Fibroblast of mammary gland (primary cell): Measurements from ENCODE around the gene NCK1.
"Not testable (repeated sequence)": the region's sequence is repeated elsewhere in the genome, so short reads cannot be mapped to it uniquely, and the experiment has no call there.

Experiments used
- DNase-seq: peaks from one replicate; pipeline ENCODE4 v3.0.0-alpha.2; 2010; ENCODE audit warnings: low read depth
- H3K4me3 ChIP-seq: 2 replicates; pipeline ENCODE4 v1.5.1; 2011; ENCODE audit warnings: low read depth, mild to moderate bottlenecking, low read length, moderate library complexity; ENCODE audit not compliant: control insufficient read depth
- CTCF ChIP-seq: conservative IDR thresholded peaks from 2 replicates; pipeline ENCODE4 v1.5.1; 2011; ENCODE audit warnings: low read depth, low read length, inconsistent platforms; ENCODE audit not compliant: control insufficient read depth, insufficient read depth

Gene NCK1

GRCh38 chr3:136959599-136959998 lies 97.6 kb downstream of the NCK1 start:
- TF ChIP-seq CTCF = no peak
- no peak overlapping the region for H3K4me3 ChIP-seq
- DNase-seq = no peak

- H3K4me3 ChIP-seq = no peak overlapping the region
- TF ChIP-seq CTCF = no peak
- peak; percentile 41 for DNase-seq
These were observed 99.1 kb downstream of the NCK1 start for GRCh38 chr3:136960838-136961836.

GRCh38 chr3:136962927-136963326 lies 100.9 kb downstream of the NCK1 start:
- no peak for TF ChIP-seq CTCF
- no peak overlapping the region for H3K4me3 ChIP-seq
- DNase-seq = no peak

GRCh38 chr3:136969539-136969938 lies 107.5 kb downstream of the NCK1 start:
- not testable (repeated sequence) for H3K4me3 ChIP-seq, DNase-seq

GRCh38 chr3:136973352-136973751 lies 111.3 kb downstream of the NCK1 start:
- TF ChIP-seq CTCF = no peak
- DNase-seq = no peak
- no peak overlapping the region for H3K4me3 ChIP-seq

- no peak overlapping the region for H3K4me3 ChIP-seq
- no peak for TF ChIP-seq CTCF
These were observed 112.7 kb downstream of the NCK1 start for GRCh38 chr3:136974670-136975069.

GRCh38 chr3:136979204-136979603 lies 117.2 kb downstream of the NCK1 start:
- no peak for DNase-seq
- TF ChIP-seq CTCF = no peak

More at GRCh38 chr3:136974670-136975069, 112.7 kb downstream of the NCK1 start:
- DNase-seq = no peak

More at GRCh38 chr3:136979204-136979603, 117.2 kb downstream of the NCK1 start:
- H3K4me3 ChIP-seq = no peak overlapping the region
